Hematopoietic multipotent progenitor cell (in vitro differentiated cells): ENCODE measurements around the gene ALOX5AP. TPM values are rescaled to one million over a fixed set of nuclear protein-coding genes. Genes with fewer than 3 reads are reported as not detected.
"Not testable (repeated sequence)": the region's sequence is repeated elsewhere in the genome, so short reads cannot be mapped to it uniquely, and the experiment has no call there.

ENCODE experiments used
- DNase-seq, 3 donors: peaks; one replicate each; pipeline ENCODE4 v3.0.0-alpha.2; 2011 to 2015; ENCODE audit warnings: low read depth in 2 of 3, low spot score in 2 of 3
- total RNA-seq: library from RNA; depleted of rRNA; stranded (reverse); fragments of >200 nt; gene quantifications from one replicate; pipeline ENCODE4 v1.2.3, GENCODE V29; 2012

The ALOX5AP gene
- total RNA-seq, 1 donor = 6.5 TPM

GRCh38 chr13:30735872-30736175 lies 481 bp downstream of the ALOX5AP start:
- DNase-seq = no peak

- DNase-seq = no peak
Measured at GRCh38 chr13:30736461-30737320, 1.3 kb downstream of the ALOX5AP start.

GRCh38 chr13:30737511-30738337 lies 2.4 kb downstream of the ALOX5AP start:
- peak in 2 of 3 donors; percentile 73 to 74 for DNase-seq

- DNase-seq = no peak
Measured at GRCh38 chr13:30738526-30739236, 3.3 kb downstream of the ALOX5AP start.

GRCh38 chr13:30739237-30739528 lies 3.8 kb downstream of the ALOX5AP start:
- DNase-seq = no peak

GRCh38 chr13:30739761-30740642 lies 4.7 kb downstream of the ALOX5AP start:
- peak; percentile 23 to 88 (median 65) for DNase-seq

GRCh38 chr13:30742901-30743300 lies 7.6 kb downstream of the ALOX5AP start:
- no peak for DNase-seq

- DNase-seq = peak in 1 of 3 donors; percentile 26
Measured at GRCh38 chr13:30743319-30744055, 8.1 kb downstream of the ALOX5AP start.

- DNase-seq = peak; percentile 39 to 95 (median 91)
Measured at GRCh38 chr13:30744056-30744680, 8.8 kb downstream of the ALOX5AP start.

GRCh38 chr13:30744681-30745077 lies 9.3 kb downstream of the ALOX5AP start:
- DNase-seq = no peak

- peak in 1 of 3 donors; percentile 58 for DNase-seq
Measured at GRCh38 chr13:30745906-30746686, 10.8 kb downstream of the ALOX5AP start.

GRCh38 chr13:30746791-30747190 lies 11.4 kb downstream of the ALOX5AP start:
- no peak for DNase-seq

- DNase-seq = not testable (repeated sequence)
Measured at GRCh38 chr13:30747845-30748244, 12.5 kb downstream of the ALOX5AP start.

- no peak for DNase-seq
Measured at GRCh38 chr13:30748717-30749116, 13.4 kb downstream of the ALOX5AP start.

GRCh38 chr13:30750036-30750435 lies 14.7 kb downstream of the ALOX5AP start:
- DNase-seq = no peak

- DNase-seq = no peak
Measured at GRCh38 chr13:30751183-30751933, 16.0 kb downstream of the ALOX5AP start.

GRCh38 chr13:30752201-30752797 lies 17.0 kb downstream of the ALOX5AP start:
- DNase-seq = no peak
